Effector CD4-positive, alpha-beta T cell (primary cell): ENCODE results near the gene KIF21B.

Experiments
- DNase-seq: peaks from one replicate; pipeline ENCODE4 v3.0.0-alpha.2; 2020

KIF21B gene

GRCh38 chr1:201019321-201019977 lies 4.1 kb downstream of the KIF21B start:
- peak; percentile 85 for DNase-seq

- no peak for DNase-seq
Measured at GRCh38 chr1:201017828-201018163, 5.7 kb downstream of the KIF21B start.

- DNase-seq, result no peak
Measured at GRCh38 chr1:201016943-201017827, 6.3 kb downstream of the KIF21B start.

- no peak for DNase-seq
Measured at GRCh38 chr1:201016211-201016651, 7.3 kb downstream of the KIF21B start.

GRCh38 chr1:201015551-201016091 lies 7.9 kb downstream of the KIF21B start:
- no peak for DNase-seq

- no peak for DNase-seq
Measured at GRCh38 chr1:201014816-201015200, 8.7 kb downstream of the KIF21B start.

- no peak for DNase-seq
Measured at GRCh38 chr1:201013991-201014815, 9.3 kb downstream of the KIF21B start.

- DNase-seq, result no peak
Measured at GRCh38 chr1:201013031-201013485, 10.5 kb downstream of the KIF21B start.

GRCh38 chr1:201011616-201012015 lies 11.9 kb downstream of the KIF21B start:
- no peak for DNase-seq

GRCh38 chr1:201009962-201010645 lies 13.4 kb downstream of the KIF21B start:
- no peak for DNase-seq

GRCh38 chr1:201008666-201009360 lies 14.7 kb downstream of the KIF21B start:
- no peak for DNase-seq

GRCh38 chr1:201007481-201007880 lies 16.0 kb downstream of the KIF21B start:
- DNase-seq, result no peak

GRCh38 chr1:201006450-201006849 lies 17.1 kb downstream of the KIF21B start:
- DNase-seq, result no peak

- no peak for DNase-seq
Measured at GRCh38 chr1:201004732-201005131, 18.8 kb downstream of the KIF21B start.

- no peak for DNase-seq
Measured at GRCh38 chr1:201004154-201004553, 19.4 kb downstream of the KIF21B start.

GRCh38 chr1:201002510-201002909 lies 21.0 kb downstream of the KIF21B start:
- DNase-seq, result no peak

- DNase-seq, result no peak
Measured at GRCh38 chr1:201001962-201002361, 21.6 kb downstream of the KIF21B start.

- no peak for DNase-seq
Measured at GRCh38 chr1:201000391-201000790, 23.1 kb downstream of the KIF21B start.

- DNase-seq, result no peak
Measured at GRCh38 chr1:200999667-201000066, 23.8 kb downstream of the KIF21B start.

GRCh38 chr1:200998323-200998722 lies 25.2 kb downstream of the KIF21B start:
- DNase-seq, result no peak

- DNase-seq, result no peak
Measured at GRCh38 chr1:200992382-200993048, 31.0 kb downstream of the KIF21B start.
